OCI-LY7 (cell line): ENCODE results near the gene GGACT.

ENCODE experiments used
- CTCF ChIP-seq: fragments of 200-600 bp; sonication (generic); conservative IDR thresholded peaks from 2 replicates; pipeline ENCODE4 v1.5.1; 2014; ENCODE audit warnings: mild to moderate bottlenecking, antibody characterized with exemption, low read length, moderate library complexity, mixed read lengths
- EZH2phosphoT487 ChIP-seq: fragments of 200-600 bp; sonication (generic); IDR thresholded peaks from 2 replicates; pipeline ENCODE4 v1.6.1; 2018; ENCODE audit warnings: low read depth, borderline replicate concordance, mild to moderate bottlenecking, mixed run types, antibody characterized with exemption, low read length, moderate library complexity, mixed read lengths

- TF ChIP-seq CTCF (no peak), EZH2phosphoT487 (no peak)
These were observed 26.9 kb downstream of the GGACT start for GRCh38 chr13:100561599-100562204.
